HG03457 (cell line): Measurements from ENCODE around the gene EFR3B.

ENCODE experiments used
- ATAC-seq: cut with Tn5 transposase; IDR thresholded peaks from one replicate; pipeline ENCODE4 v1.9.1; 2021; ENCODE audit warnings: moderate number of reproducible peaks; ENCODE audit not compliant: unreplicated experiment

Gene EFR3B

GRCh38 chr2:25032901-25033300 lies 9.0 kb upstream of the EFR3B start:
- no peak for ATAC-seq

GRCh38 chr2:25034081-25034480 lies 7.8 kb upstream of the EFR3B start:
- no peak for ATAC-seq

- no peak for ATAC-seq
Observed at GRCh38 chr2:25035537-25036220, 6.2 kb upstream of the EFR3B start.

GRCh38 chr2:25036221-25036559 lies 5.7 kb upstream of the EFR3B start:
- ATAC-seq = no peak

GRCh38 chr2:25039126-25039525 lies 2.8 kb upstream of the EFR3B start:
- ATAC-seq = no peak

- ATAC-seq = peak; percentile 7
Observed at GRCh38 chr2:25041307-25041927, 459 bp upstream of the EFR3B start.

- peak; percentile 5 for ATAC-seq
Observed at GRCh38 chr2:25042321-25043240, 705 bp downstream of the EFR3B start.

- ATAC-seq = no peak
Observed at GRCh38 chr2:25043241-25043867, 1.5 kb downstream of the EFR3B start.

GRCh38 chr2:25044011-25044410 lies 2.1 kb downstream of the EFR3B start:
- no peak for ATAC-seq

- ATAC-seq = no peak
Observed at GRCh38 chr2:25044990-25045389, 3.1 kb downstream of the EFR3B start.

- no peak for ATAC-seq
Observed at GRCh38 chr2:25049422-25049821, 7.5 kb downstream of the EFR3B start.

- no peak for ATAC-seq
Observed at GRCh38 chr2:25050128-25050527, 8.3 kb downstream of the EFR3B start.

GRCh38 chr2:25053041-25053440 lies 11.2 kb downstream of the EFR3B start:
- no peak for ATAC-seq

- ATAC-seq = no peak
Observed at GRCh38 chr2:25054720-25055119, 12.8 kb downstream of the EFR3B start.

- no peak for ATAC-seq
Observed at GRCh38 chr2:25055376-25055920, 13.6 kb downstream of the EFR3B start.

GRCh38 chr2:25056098-25056821 lies 14.4 kb downstream of the EFR3B start:
- ATAC-seq = no peak

GRCh38 chr2:25062511-25062917 lies 20.6 kb downstream of the EFR3B start:
- ATAC-seq = no peak

- no peak for ATAC-seq
Observed at GRCh38 chr2:25063876-25064660, 22.2 kb downstream of the EFR3B start.

GRCh38 chr2:25065768-25066167 lies 23.9 kb downstream of the EFR3B start:
- ATAC-seq = no peak

GRCh38 chr2:25066455-25066854 lies 24.6 kb downstream of the EFR3B start:
- no peak for ATAC-seq
